ENCODE results near the gene OAF. TPM values are rescaled to one million over a fixed set of nuclear protein-coding genes. Genes with fewer than 3 reads are reported as not detected.

Gene OAF
- total RNA-seq, 4 donors from 2014 or later: 29.2 to 90.1 (median 44.6) TPM

DNA sequence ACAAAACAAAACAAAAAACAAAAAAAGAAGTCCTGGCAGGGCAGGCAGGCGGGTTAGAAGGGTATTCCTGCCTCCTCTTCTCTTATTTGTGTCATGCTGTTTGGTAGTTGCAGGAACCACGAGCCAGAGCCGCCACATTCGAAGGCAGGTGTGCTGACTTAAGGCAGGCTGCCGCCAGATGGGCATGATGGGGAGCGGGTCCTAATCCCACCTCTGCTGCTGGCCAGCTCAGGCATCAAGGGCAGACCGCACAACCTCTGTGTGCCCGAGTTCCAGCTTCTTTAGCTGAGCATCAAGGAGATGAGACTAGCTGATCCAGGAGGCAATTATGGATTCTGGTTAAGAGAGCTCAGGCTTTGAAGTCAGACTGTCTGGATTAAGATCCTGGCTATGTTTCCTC lies 12.1 kb downstream of the OAF start:
- Histone ChIP-seq H3K4me3 (no peak overlapping the region), H3K36me3 (no peaks in the 10 kb centered on the region), H3K27me3 (no peaks in the 10 kb centered on the region), H3K4me1 (peaks cover 0 to 14% of the 10 kb centered on the region in 2 donors), H3K9me3 (no peaks in the 10 kb centered on the region), H3K27ac (peak overlapping the region; percentile 15 to 31)
- TF ChIP-seq POLR2A (IDR thresholded peaks at IDR 0.05): no peak
- TF ChIP-seq, protein P1, sequence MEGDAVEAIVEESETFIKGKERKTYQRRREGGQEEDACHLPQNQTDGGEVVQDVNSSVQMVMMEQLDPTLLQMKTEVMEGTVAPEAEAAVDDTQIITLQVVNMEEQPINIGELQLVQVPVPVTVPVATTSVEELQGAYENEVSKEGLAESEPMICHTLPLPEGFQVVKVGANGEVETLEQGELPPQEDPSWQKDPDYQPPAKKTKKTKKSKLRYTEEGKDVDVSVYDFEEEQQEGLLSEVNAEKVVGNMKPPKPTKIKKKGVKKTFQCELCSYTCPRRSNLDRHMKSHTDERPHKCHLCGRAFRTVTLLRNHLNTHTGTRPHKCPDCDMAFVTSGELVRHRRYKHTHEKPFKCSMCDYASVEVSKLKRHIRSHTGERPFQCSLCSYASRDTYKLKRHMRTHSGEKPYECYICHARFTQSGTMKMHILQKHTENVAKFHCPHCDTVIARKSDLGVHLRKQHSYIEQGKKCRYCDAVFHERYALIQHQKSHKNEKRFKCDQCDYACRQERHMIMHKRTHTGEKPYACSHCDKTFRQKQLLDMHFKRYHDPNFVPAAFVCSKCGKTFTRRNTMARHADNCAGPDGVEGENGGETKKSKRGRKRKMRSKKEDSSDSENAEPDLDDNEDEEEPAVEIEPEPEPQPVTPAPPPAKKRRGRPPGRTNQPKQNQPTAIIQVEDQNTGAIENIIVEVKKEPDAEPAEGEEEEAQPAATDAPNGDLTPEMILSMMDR (IDR thresholded peaks at IDR 0.05): no peak
- DNase-seq: no peak
- intact Hi-C loops (cut with DNase I; ENCODE audit: low total_unique reads): no loop called here

DNA sequence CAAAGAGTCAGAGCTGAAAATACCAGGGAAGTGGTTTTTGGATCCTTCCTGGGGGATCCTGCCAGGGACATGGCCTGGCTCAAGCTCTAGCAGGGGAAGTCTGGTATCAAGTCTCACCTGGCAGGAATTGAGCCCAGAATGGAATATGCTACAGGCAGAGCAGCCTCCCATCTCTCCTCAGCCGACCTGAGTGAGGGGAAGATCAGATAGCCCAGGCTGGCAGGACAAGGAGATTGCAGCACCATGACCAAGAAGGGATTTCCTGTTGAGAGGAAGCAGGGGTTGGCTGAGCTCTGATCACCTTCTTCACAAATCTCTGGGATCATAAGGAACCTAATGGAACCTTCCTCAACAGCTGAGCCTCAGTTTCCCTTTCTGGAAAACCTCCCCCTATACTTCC lies 13.0 kb downstream of the OAF start:
- Histone ChIP-seq H3K9me3 (no peaks in the 10 kb centered on the region), H3K27me3 (no peaks in the 10 kb centered on the region), H3K4me3 (no peak overlapping the region), H3K4me1 (peaks cover 0 to 7% of the 10 kb centered on the region in 2 donors), H3K27ac (peak overlapping the region; percentile 71 to 73), H3K36me3 (no peaks in the 10 kb centered on the region)
- intact Hi-C loops (cut with DNase I; ENCODE audit: low total_unique reads): no loop called here
- TF ChIP-seq, protein P1 (IDR thresholded peaks at IDR 0.05): no peak
- no peak for TF ChIP-seq POLR2A (IDR thresholded peaks at IDR 0.05)
- DNase-seq: no peak

DNA sequence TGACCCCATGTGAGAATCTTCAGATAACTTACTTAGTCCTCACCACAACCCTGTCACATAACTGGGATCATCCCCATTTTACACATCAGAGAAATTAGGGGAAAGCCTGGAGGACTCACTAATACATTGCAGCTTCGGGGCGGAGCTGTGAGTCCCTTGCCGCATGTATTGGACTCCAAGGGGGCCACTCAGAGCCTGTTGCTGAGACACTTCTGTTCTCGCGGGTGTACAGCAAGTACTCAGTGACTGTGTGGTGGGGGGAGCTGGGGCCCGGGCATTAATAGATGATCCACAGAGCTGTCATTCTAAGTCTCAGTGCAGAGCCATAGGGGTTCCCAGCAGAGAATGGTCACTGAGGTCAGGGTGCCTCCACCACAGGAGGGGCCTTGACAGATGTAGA lies 13.5 kb downstream of the OAF start:
- no peaks in the 10 kb centered on the region for H3K27me3 ChIP-seq
- H3K9me3 ChIP-seq: no peaks in the 10 kb centered on the region
- TF ChIP-seq, protein P1 (IDR thresholded peaks at IDR 0.05): no peak
- TF ChIP-seq POLR2A (IDR thresholded peaks at IDR 0.05): no peak
- H3K27ac ChIP-seq: peak overlapping the region; percentile 71 to 73
- intact Hi-C loops (cut with DNase I; ENCODE audit: low total_unique reads): no loop called here
- DNase-seq: no peak
- no peak overlapping the region for H3K4me3 ChIP-seq
- peaks cover 0 to 7% of the 10 kb centered on the region in 2 donors for H3K4me1 ChIP-seq
- no peaks in the 10 kb centered on the region for H3K36me3 ChIP-seq

DNA sequence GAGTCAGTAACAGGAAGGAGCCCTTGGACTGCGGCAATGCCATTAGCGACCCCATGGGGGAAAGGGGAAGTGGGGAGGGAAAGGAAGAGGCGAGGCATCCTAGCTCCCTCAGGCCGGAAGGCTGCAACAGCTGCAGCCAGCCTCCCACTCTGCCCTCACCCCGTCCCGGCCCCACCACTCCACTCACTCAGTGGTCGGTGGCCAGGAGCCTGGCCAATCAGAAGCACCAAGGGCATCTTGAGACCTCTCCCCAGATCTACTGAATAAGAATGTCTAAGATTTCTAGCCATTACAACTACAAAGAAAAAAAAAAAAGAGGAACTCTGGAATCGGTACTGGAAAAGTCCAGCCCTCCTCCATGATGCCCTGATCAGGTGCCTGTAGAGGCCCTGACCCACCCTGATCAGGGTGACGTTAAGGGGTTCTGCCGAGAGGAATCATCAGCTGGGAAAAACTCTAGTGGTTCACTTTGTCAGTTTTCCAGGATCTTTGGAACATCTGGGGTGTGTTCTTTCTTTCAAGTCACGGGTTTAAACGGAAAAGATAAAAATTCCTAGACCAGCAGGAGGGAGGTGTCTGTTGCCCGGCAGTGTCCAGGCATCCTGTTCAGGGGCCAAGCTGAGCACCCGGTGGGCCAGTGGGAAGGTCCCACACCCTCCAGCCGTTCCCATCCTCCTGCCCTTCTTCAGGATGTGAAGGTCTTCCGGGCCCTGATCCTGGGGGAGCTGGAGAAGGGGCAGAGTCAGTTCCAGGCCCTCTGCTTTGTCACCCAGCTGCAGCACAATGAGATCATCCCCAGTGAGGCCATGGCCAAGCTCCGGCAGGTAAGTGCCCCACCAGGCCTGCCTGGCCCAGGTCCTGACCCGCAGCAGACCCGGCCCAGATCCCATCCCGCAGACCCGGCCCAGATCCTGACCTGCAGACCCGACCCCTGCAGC lies 14.4 kb downstream of the OAF start:
- H3K9me3 ChIP-seq: no peaks in the 10 kb centered on the region
- H3K27me3 ChIP-seq: no peaks in the 10 kb centered on the region
- no peak for TF ChIP-seq POLR2A (IDR thresholded peaks at IDR 0.05)
- TF ChIP-seq, protein P1 (IDR thresholded peaks at IDR 0.05): no peak
- DNase-seq: no peak
- intact Hi-C loops (cut with DNase I; ENCODE audit: low total_unique reads): loop anchor here (5.0 kb wide), 1 partner anchor 48 kb away; no protein-coding TSS in a partner anchor
- peak overlapping the region; percentile 71 to 73 for H3K27ac ChIP-seq
- peaks cover 0 to 7% of the 10 kb centered on the region in 2 donors for H3K4me1 ChIP-seq
- H3K4me3 ChIP-seq: no peak overlapping the region
- H3K36me3 ChIP-seq: no peaks in the 10 kb centered on the region

DNA sequence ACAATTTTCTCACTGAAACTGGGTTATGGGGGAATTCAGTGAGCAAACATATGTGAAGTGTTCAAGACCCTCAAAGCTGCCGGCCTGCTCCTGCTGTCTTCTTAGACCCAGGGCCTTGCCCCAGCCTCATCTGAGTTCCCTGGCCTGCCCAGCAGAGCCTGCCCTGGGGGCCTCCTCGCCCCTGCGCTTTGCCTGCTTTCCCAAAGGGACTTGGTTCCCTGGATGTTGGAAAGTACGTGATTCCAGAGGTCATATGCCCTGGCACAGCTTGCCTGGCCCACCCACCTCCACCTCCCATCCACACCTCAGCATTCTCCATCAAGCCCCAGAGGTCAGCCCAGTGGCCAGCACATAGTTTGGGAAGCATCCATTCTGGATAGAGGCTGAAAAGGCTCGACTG lies 15.4 kb downstream of the OAF start:
- H3K36me3 ChIP-seq: no peaks in the 10 kb centered on the region
- no peaks in the 10 kb centered on the region for H3K9me3 ChIP-seq
- DNase-seq: no peak
- no peaks in the 10 kb centered on the region for H3K27me3 ChIP-seq
- TF ChIP-seq POLR2A (IDR thresholded peaks at IDR 0.05): no peak
- TF ChIP-seq, protein P1 (IDR thresholded peaks at IDR 0.05): no peak
- intact Hi-C loops (cut with DNase I; ENCODE audit: low total_unique reads): loop anchor here (5.0 kb wide), 1 partner anchor 49 kb away; no protein-coding TSS in a partner anchor
- H3K4me3 ChIP-seq: no peak overlapping the region
- peaks cover 0 to 7% of the 10 kb centered on the region in 2 donors for H3K4me1 ChIP-seq
- peak overlapping the region; percentile 71 to 73 for H3K27ac ChIP-seq

All from uterus (tissue), 4 donors.